ENCODE results near the gene LYRM4. TPM values are rescaled to one million over a fixed set of nuclear protein-coding genes. Genes with fewer than 3 reads are reported as not detected.

Gene LYRM4
- total RNA-seq, 1 donor: 16.6 TPM

- Histone ChIP-seq H3K4me3 (ENCODE audit: insufficient read depth, low read length) (no peak overlapping the region), H3K9me3 (ENCODE audit: low read depth, low read length) (no peaks in the 10 kb centered on the region), H3K4me2 (ENCODE audit: insufficient read depth, low read length) (no peak overlapping the region), H3K36me3 (ENCODE audit: insufficient read depth, low read length) (no peaks in the 10 kb centered on the region), H3K27ac (ENCODE audit: low read depth, low read length) (no peak overlapping the region), H3K4me1 (ENCODE audit: insufficient read depth, low read length) (peaks cover 3% of the 10 kb centered on the region), H3K79me2 (ENCODE audit: insufficient read depth, low read length) (no peaks in the 10 kb centered on the region), H3K27me3 (ENCODE audit: insufficient read depth, low read length) (no peaks in the 10 kb centered on the region), H2AFZ (ENCODE audit: low read length) (no peak overlapping the region), H4K20me1 (ENCODE audit: insufficient read depth, low read length) (peaks cover 11% of the 10 kb centered on the region)
- no peak for TF ChIP-seq CTCF (IDR thresholded peaks at IDR 0.05; ENCODE audit: extremely low read depth, low read depth, low read length)
- no peak for DNase-seq (ENCODE audit: insufficient read length, low spot score, missing footprints)
Measured at GRCh38 chr6:5113096-5113495, 147.7 kb downstream of the LYRM4 start.

- Histone ChIP-seq H3K4me2 (ENCODE audit: insufficient read depth, low read length) (no peak overlapping the region), H3K36me3 (ENCODE audit: insufficient read depth, low read length) (no peaks in the 10 kb centered on the region), H3K4me1 (ENCODE audit: insufficient read depth, low read length) (peaks cover 3% of the 10 kb centered on the region), H3K4me3 (ENCODE audit: insufficient read depth, low read length) (no peak overlapping the region), H3K9me3 (ENCODE audit: low read depth, low read length) (no peaks in the 10 kb centered on the region), H2AFZ (ENCODE audit: low read length) (no peak overlapping the region), H4K20me1 (ENCODE audit: insufficient read depth, low read length) (peaks cover 11% of the 10 kb centered on the region), H3K27me3 (ENCODE audit: insufficient read depth, low read length) (no peaks in the 10 kb centered on the region), H3K27ac (ENCODE audit: low read depth, low read length) (no peak overlapping the region), H3K79me2 (ENCODE audit: insufficient read depth, low read length) (no peaks in the 10 kb centered on the region)
- peak; percentile 96 for DNase-seq (ENCODE audit: insufficient read length, low spot score, missing footprints)
- TF ChIP-seq CTCF (IDR thresholded peaks at IDR 0.05; ENCODE audit: extremely low read depth, low read depth, low read length): no peak
Measured at GRCh38 chr6:5112066-5112799, 148.5 kb downstream of the LYRM4 start.

- no peaks in the 10 kb centered on the region for H3K36me3 ChIP-seq (ENCODE audit: insufficient read depth, low read length)
- H3K4me3 ChIP-seq (ENCODE audit: insufficient read depth, low read length): no peak overlapping the region
- H2AFZ ChIP-seq (ENCODE audit: low read length): no peak overlapping the region
- peaks cover 3% of the 10 kb centered on the region for H3K4me1 ChIP-seq (ENCODE audit: insufficient read depth, low read length)
- H3K79me2 ChIP-seq (ENCODE audit: insufficient read depth, low read length): no peaks in the 10 kb centered on the region
- H3K4me2 ChIP-seq (ENCODE audit: insufficient read depth, low read length): no peak overlapping the region
- no peaks in the 10 kb centered on the region for H3K27me3 ChIP-seq (ENCODE audit: insufficient read depth, low read length)
- H4K20me1 ChIP-seq (ENCODE audit: insufficient read depth, low read length): peaks cover 11% of the 10 kb centered on the region
- H3K27ac ChIP-seq (ENCODE audit: low read depth, low read length): no peak overlapping the region
- no peaks in the 10 kb centered on the region for H3K9me3 ChIP-seq (ENCODE audit: low read depth, low read length)
- DNase-seq (ENCODE audit: insufficient read length, low spot score, missing footprints): no peak
- no peak for TF ChIP-seq CTCF (IDR thresholded peaks at IDR 0.05; ENCODE audit: extremely low read depth, low read depth, low read length)
Measured at GRCh38 chr6:5111626-5112025, 149.1 kb downstream of the LYRM4 start.

GRCh38 chr6:5110246-5110645 is 150.5 kb downstream of the LYRM4 start:
- H3K4me1 ChIP-seq (ENCODE audit: insufficient read depth, low read length): peaks cover 3% of the 10 kb centered on the region
- no peaks in the 10 kb centered on the region for H3K27me3 ChIP-seq (ENCODE audit: insufficient read depth, low read length)
- H3K4me2 ChIP-seq (ENCODE audit: insufficient read depth, low read length): no peak overlapping the region
- H2AFZ ChIP-seq (ENCODE audit: low read length): no peak overlapping the region
- no peaks in the 10 kb centered on the region for H3K36me3 ChIP-seq (ENCODE audit: insufficient read depth, low read length)
- DNase-seq (ENCODE audit: insufficient read length, low spot score, missing footprints): no peak
- no peaks in the 10 kb centered on the region for H3K79me2 ChIP-seq (ENCODE audit: insufficient read depth, low read length)
- no peak for TF ChIP-seq CTCF (IDR thresholded peaks at IDR 0.05; ENCODE audit: extremely low read depth, low read depth, low read length)
- H3K9me3 ChIP-seq (ENCODE audit: low read depth, low read length): no peaks in the 10 kb centered on the region
- peaks cover 11% of the 10 kb centered on the region for H4K20me1 ChIP-seq (ENCODE audit: insufficient read depth, low read length)
- no peak overlapping the region for H3K4me3 ChIP-seq (ENCODE audit: insufficient read depth, low read length)
- H3K27ac ChIP-seq (ENCODE audit: low read depth, low read length): no peak overlapping the region
